Mucosa of gallbladder (tissue), 1 donor: ENCODE data around the gene PTGS1. TPM values are rescaled to one million over a fixed set of nuclear protein-coding genes. Genes with fewer than 3 reads are reported as not detected.
"Not testable (repeated sequence)": the region's sequence is repeated elsewhere in the genome, so short reads cannot be mapped to it uniquely, and the experiment has no call there.

ENCODE experiments used
- DNase-seq: peaks from one replicate; pipeline ENCODE4 v3.0.0-alpha.2; 2020; ENCODE audit warnings: low spot score
- total RNA-seq: library from RNA; stranded (reverse); gene quantifications from one replicate; pipeline ENCODE4 v1.2.1, GENCODE V29; 2021
- donor health status: DM: no; HTN: no; CAD: no.

Gene PTGS1
- total RNA-seq, 1 donor from 2014 or later: 24.1 TPM

- DNase-seq: no peak
Observed at GRCh38 chr9:122397749-122398148, 26.9 kb downstream of the PTGS1 start.

GRCh38 chr9:122398371-122398924 lies 27.6 kb downstream of the PTGS1 start:
- DNase-seq: no peak

GRCh38 chr9:122401896-122402295 lies 31.1 kb downstream of the PTGS1 start:
- DNase-seq: no peak

GRCh38 chr9:122402403-122402871 lies 31.6 kb downstream of the PTGS1 start:
- no peak for DNase-seq

- no peak for DNase-seq
Observed at GRCh38 chr9:122402874-122403273, 32.0 kb downstream of the PTGS1 start.

GRCh38 chr9:122403381-122404000 lies 32.7 kb downstream of the PTGS1 start:
- no peak for DNase-seq

GRCh38 chr9:122405304-122406069 lies 34.7 kb downstream of the PTGS1 start:
- DNase-seq: not testable (repeated sequence)

- no peak for DNase-seq
Observed at GRCh38 chr9:122406070-122406890, 35.5 kb downstream of the PTGS1 start.

- not testable (repeated sequence) for DNase-seq
Observed at GRCh38 chr9:122414108-122414507, 43.3 kb downstream of the PTGS1 start.

- DNase-seq: no peak
Observed at GRCh38 chr9:122418016-122418415, 47.2 kb downstream of the PTGS1 start.

- no peak for DNase-seq
Observed at GRCh38 chr9:122420315-122420714, 49.5 kb downstream of the PTGS1 start.

- DNase-seq: no peak
Observed at GRCh38 chr9:122425087-122425486, 54.3 kb downstream of the PTGS1 start.

GRCh38 chr9:122426723-122427122 lies 55.9 kb downstream of the PTGS1 start:
- DNase-seq: no peak

- DNase-seq: no peak
Observed at GRCh38 chr9:122442568-122442967, 71.7 kb downstream of the PTGS1 start.

GRCh38 chr9:122444041-122444733 lies 73.4 kb downstream of the PTGS1 start:
- no peak for DNase-seq

Other genes with a start within 250 kb of the PTGS1 start
- gene NDUFA8, start 211.2 kb upstream of the PTGS1 start, total RNA-seq: 68.0 TPM
- gene MORN5, start 211.1 kb upstream of the PTGS1 start, total RNA-seq: 7.8 TPM
- gene LHX6, start 142.1 kb upstream of the PTGS1 start, total RNA-seq: 4.5 TPM
- gene RBM18, start 106.2 kb upstream of the PTGS1 start, total RNA-seq: 21.3 TPM
- gene MRRF, start 106.1 kb upstream of the PTGS1 start, total RNA-seq: 26.3 TPM
- not detected for gene OR1J1, start 106.9 kb downstream of the PTGS1 start, total RNA-seq
- gene OR1J2, start 139.8 kb downstream of the PTGS1 start, total RNA-seq: not detected
- gene OR1J4, start 148.1 kb downstream of the PTGS1 start, total RNA-seq: not detected
- gene OR1N1, start 156.3 kb downstream of the PTGS1 start, total RNA-seq: not detected
- gene OR1N2, start 182.1 kb downstream of the PTGS1 start, total RNA-seq: not detected
- not detected for gene OR1L8, start 212.4 kb downstream of the PTGS1 start, total RNA-seq
- gene OR1Q1, start 243.7 kb downstream of the PTGS1 start, total RNA-seq: not detected